PFSK-1 (cell line): ENCODE measurements around the gene ID3.

Source experiments
- FOXP2 ChIP-seq: optimal IDR thresholded peaks from 2 replicates; pipeline ENCODE3; 2011; ENCODE audit warnings: borderline replicate concordance, control low read depth, inconsistent platforms; ENCODE audit not compliant: insufficient read depth; ENCODE audit errors: extremely low read length, extremely low read depth
- POLR2AphosphoS5 ChIP-seq: IDR thresholded peaks from 2 replicates; pipeline ENCODE4 v1.6.1; 2012; ENCODE audit warnings: low read depth, mild to moderate bottlenecking, control low read depth, low read length, moderate library complexity
- TAF1 ChIP-seq: IDR thresholded peaks from 2 replicates; pipeline ENCODE4 v1.6.1; 2012; ENCODE audit warnings: low read length, control low read depth, borderline replicate concordance; ENCODE audit not compliant: insufficient read depth

DNA sequence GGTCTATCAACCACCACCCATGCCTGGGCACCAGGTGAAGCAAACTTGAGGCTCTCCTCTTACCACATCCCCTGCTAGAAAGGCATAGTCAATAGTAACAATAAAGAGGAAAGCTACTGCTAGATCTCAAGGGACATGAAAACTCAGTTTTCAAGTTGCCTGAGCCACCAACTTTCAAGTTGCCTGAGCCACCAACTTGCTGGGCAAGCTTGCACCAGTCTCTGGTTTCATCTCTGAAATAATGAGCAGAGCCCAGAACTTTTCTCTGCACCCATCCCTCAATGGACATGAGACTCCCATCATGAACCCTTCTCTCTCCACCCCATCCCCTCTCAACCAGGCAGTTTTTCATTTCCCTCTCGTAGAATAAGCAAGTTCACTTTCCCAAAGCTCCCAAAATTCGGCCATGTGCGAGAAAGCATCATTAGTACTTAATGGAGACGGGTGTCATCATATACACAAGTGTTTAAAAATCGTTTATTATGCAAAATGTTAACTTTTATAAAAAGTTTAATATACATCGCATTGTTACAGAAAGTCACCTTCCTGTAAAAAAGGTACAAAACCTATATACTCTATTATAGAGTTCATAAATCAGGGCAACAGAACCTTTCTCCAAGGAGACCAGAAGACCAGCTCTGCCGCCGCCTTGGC is 1.7 kb downstream of the ID3 start:
- no peak; the same call in 1 of the 2 replicates for TF ChIP-seq POLR2AphosphoS5
- TF ChIP-seq FOXP2: no peak
- no peak for TF ChIP-seq TAF1
